ENCODE data around the gene PARD3B.

PARD3B gene

DNA sequence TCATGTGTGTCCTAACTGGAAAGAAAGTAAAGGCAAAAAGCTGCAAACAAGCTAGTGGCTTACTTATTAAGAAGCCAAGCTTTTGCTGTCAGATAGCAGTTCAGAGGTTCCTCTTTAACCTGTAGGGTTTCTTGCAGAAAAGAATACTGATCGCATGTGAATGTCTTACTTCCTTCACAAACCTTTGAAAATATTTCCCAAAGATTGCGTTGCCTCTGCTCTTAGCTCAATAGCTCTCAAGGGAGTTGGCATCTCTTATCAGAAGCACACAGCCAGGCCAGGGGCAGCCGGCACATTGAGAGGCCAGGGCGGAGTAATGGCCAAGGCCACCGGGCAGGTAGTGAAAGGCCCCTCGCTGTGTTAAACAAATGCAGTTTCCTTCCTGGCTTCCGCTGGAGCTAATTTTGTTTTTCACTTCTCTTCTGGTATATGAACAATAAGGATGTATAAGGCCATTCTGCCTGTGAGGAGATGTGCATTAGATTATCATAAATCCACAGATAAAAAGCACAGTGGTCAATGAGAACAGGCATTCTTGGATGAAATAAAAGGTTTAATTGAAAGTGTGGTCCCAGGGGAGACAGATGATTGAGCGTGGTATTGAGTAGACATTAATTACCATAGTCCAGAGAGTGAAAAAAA is 594.7 kb downstream of the PARD3B start:
- H3K27me3 ChIP-seq (replicated peaks) = no peaks in the 10 kb centered on the region
- DNase-seq = no peak
- TF ChIP-seq, protein P1, sequence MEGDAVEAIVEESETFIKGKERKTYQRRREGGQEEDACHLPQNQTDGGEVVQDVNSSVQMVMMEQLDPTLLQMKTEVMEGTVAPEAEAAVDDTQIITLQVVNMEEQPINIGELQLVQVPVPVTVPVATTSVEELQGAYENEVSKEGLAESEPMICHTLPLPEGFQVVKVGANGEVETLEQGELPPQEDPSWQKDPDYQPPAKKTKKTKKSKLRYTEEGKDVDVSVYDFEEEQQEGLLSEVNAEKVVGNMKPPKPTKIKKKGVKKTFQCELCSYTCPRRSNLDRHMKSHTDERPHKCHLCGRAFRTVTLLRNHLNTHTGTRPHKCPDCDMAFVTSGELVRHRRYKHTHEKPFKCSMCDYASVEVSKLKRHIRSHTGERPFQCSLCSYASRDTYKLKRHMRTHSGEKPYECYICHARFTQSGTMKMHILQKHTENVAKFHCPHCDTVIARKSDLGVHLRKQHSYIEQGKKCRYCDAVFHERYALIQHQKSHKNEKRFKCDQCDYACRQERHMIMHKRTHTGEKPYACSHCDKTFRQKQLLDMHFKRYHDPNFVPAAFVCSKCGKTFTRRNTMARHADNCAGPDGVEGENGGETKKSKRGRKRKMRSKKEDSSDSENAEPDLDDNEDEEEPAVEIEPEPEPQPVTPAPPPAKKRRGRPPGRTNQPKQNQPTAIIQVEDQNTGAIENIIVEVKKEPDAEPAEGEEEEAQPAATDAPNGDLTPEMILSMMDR (IDR thresholded peaks at IDR 0.05; ENCODE audit: low read depth, low read length, missing control alignments) = no peak
- no peak overlapping the region for H3K27ac ChIP-seq
- H3K4me3 ChIP-seq (ENCODE audit: low read depth, low read length) = no peak overlapping the region
- in situ Hi-C loops (cut with HindIII; ENCODE audit: low pct_ligation_motif_present, low sequenced_read_pairs) = no loop called here
- no peaks in the 10 kb centered on the region for H3K36me3 ChIP-seq (replicated peaks)

DNA sequence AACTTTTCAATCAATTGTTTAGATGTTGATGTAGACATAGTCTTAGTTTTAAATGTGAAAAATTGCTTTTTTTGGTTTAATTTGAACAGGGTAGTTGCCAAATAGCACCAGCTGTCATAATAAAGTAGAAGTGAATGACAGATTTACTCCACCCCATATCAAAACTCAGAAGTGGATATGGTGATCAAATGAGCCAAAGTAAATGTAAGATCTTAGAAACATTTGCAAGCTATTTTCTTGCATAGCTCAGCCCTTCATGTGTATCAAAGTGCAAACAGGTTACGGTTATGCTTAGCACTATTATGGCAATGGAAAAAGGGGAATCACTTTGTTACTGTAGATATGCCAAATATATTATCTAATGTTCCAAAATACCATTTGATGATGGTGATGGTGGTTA is 596.1 kb downstream of the PARD3B start:
- TF ChIP-seq, protein P1 (IDR thresholded peaks at IDR 0.05; ENCODE audit: low read depth, low read length, missing control alignments) = no peak
- H3K4me3 ChIP-seq (ENCODE audit: low read depth, low read length) = no peak overlapping the region
- no peaks in the 10 kb centered on the region for H3K36me3 ChIP-seq (replicated peaks)
- DNase-seq = no peak
- in situ Hi-C loops (cut with HindIII; ENCODE audit: low pct_ligation_motif_present, low sequenced_read_pairs) = no loop called here
- H3K27me3 ChIP-seq (replicated peaks) = no peaks in the 10 kb centered on the region
- H3K27ac ChIP-seq = no peak overlapping the region

DNA sequence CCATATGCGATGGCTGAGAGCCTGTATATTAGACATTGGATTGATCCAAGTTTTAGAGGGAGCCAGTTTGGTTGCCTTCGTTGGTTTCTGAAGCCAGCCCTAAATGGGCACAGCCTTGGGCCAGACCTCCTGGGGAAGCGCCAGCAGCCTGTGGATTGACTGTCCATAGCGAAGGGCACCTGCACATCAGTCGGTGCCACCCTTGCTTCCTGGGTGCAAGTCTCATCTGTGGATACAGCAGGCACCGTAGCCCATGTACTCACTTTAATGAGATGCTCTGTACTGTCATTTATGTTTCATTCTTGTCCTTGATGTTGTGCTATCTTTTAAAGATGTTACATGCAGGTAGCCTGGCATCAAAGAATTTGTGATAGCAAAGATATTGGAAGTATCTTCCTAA is 600.6 kb downstream of the PARD3B start:
- Histone ChIP-seq H3K4me3 (ENCODE audit: low read depth, low read length) (no peak overlapping the region), H3K27me3 (replicated peaks) (no peaks in the 10 kb centered on the region), H3K36me3 (replicated peaks) (no peaks in the 10 kb centered on the region), H3K27ac (no peak overlapping the region)
- no peak for DNase-seq
- in situ Hi-C loops (cut with HindIII; ENCODE audit: low pct_ligation_motif_present, low sequenced_read_pairs) = no loop called here
- TF ChIP-seq, protein P1 (IDR thresholded peaks at IDR 0.05; ENCODE audit: low read depth, low read length, missing control alignments) = no peak

DNA sequence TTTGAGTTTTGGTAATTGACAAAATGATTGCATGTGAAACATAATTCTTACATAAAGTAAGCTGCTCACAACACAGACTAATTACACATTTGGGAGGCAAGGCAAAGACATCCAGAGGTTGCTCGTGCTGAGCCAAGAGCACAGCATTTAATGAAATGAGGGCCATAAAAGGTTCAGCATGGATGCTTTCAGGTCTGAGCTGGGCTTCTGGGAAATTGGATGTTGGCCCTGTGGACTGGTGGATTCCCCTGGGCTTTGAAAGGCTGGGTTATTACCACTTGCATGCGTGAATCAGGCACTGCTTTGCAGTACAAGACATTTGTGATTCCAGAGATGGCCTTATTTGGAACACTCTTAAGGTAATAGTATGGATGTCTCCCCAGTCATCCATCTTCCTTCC is 603.5 kb downstream of the PARD3B start:
- in situ Hi-C loops (cut with HindIII; ENCODE audit: low pct_ligation_motif_present, low sequenced_read_pairs) = no loop called here
- H3K27ac ChIP-seq = no peak overlapping the region
- no peaks in the 10 kb centered on the region for H3K36me3 ChIP-seq (replicated peaks)
- TF ChIP-seq, protein P1 (IDR thresholded peaks at IDR 0.05; ENCODE audit: low read depth, low read length, missing control alignments) = no peak
- no peak for DNase-seq
- H3K4me3 ChIP-seq (ENCODE audit: low read depth, low read length) = no peak overlapping the region
- no peaks in the 10 kb centered on the region for H3K27me3 ChIP-seq (replicated peaks)

DNA sequence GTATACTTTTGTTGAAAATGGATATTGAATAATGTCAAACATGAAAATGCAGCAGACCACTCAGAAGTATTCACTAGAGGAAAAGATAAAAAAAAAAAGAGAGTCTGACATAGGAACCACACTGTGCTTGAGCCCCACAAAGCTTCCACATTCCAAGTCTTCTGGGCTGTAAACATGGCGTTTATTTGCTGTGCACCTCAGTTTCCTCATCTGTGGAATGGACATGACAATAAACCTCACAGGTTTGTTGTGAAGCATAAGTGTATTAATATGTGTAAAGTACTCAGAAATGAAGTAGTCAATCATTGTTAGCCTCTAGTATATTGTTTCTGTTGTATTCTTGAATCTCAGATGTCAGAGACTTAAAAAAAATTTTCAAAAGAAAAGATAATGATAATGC is 611.2 kb downstream of the PARD3B start:
- no peak overlapping the region for H3K27ac ChIP-seq
- no peak overlapping the region for H3K4me3 ChIP-seq (ENCODE audit: low read depth, low read length)
- DNase-seq = no peak
- in situ Hi-C loops (cut with HindIII; ENCODE audit: low pct_ligation_motif_present, low sequenced_read_pairs) = no loop called here
- no peaks in the 10 kb centered on the region for H3K36me3 ChIP-seq (replicated peaks)
- TF ChIP-seq, protein P1 (IDR thresholded peaks at IDR 0.05; ENCODE audit: low read depth, low read length, missing control alignments) = no peak
- no peaks in the 10 kb centered on the region for H3K27me3 ChIP-seq (replicated peaks)

DNA sequence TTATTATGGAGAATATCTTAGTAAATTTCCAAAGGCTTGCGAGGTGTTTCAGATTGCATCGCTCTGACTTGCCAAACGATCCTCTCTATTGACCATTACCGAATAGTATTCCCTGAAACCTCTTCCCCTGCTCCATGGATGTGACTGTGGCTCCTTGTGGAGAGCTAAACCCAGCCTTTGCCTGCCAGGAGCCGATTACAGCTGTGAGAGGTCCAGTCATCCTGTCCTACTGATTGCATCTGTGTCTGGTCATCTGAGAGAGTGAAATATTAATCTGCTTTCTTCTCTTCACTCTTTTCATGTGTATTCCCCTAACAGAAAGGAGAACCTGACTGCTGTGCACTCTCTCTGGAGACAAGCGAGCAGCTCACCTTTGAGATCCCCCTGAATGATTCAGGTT is 613.1 kb downstream of the PARD3B start:
- TF ChIP-seq, protein P1 (IDR thresholded peaks at IDR 0.05; ENCODE audit: low read depth, low read length, missing control alignments) = no peak
- DNase-seq = no peak

More for the DNA sequence above, 613.1 kb downstream of the PARD3B start:
- H3K27ac ChIP-seq = no peak overlapping the region
- H3K27me3 ChIP-seq (replicated peaks) = no peaks in the 10 kb centered on the region
- H3K36me3 ChIP-seq (replicated peaks) = no peaks in the 10 kb centered on the region
- in situ Hi-C loops (cut with HindIII; ENCODE audit: low pct_ligation_motif_present, low sequenced_read_pairs) = no loop called here
- H3K4me3 ChIP-seq (ENCODE audit: low read depth, low read length) = no peak overlapping the region

Data from brain microvascular endothelial cell (primary cell).